ENCODE results near the gene ADAM8. TPM values are rescaled to one million over a fixed set of nuclear protein-coding genes. Genes with fewer than 3 reads are reported as not detected.

Gene ADAM8
- total RNA-seq, 1 donor from 2014 or later, result 1.6 TPM

DNA sequence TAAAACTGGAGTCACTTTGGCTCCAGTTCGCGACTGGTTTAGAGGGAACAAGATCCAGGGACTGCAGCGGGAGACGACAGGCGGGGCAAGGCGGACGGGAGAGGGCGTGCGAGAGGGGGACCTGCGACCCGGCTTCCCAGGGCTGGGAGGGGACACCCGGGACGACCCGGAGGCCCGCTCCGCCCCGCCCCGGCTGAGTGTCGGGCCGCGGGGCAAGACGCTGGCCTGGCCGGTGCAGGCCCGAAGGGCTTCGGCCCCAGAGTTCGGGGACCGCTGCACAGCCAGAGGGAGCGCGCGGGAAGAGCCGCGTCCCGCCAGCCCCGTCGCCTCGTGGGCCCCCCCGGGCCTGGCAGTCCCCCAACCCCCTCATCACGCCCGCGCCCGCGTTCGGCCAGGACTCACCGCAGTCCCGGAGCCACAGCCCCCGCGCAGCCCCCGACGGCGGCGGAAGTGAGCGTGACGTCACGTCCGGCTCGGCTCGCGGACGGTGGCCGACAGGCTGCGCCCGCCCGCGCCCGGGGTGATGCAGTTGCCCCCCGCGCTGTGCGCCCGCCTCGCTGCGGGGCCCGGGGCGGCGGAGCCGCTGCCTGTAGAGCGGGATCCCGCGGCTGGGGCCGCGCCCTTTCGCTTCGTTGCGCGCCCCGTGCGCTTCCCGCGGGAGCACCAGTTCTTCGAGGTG, 31.9 kb upstream of the ADAM8 start, which contains the start of the genes TUBGCP2 and ZNF511:
Gene TUBGCP2, minus strand, starts transcription at position 452 of the 679 bp plus-strand sequence. CDS start 5,931 bp downstream, outside the sequence.
Gene ZNF511, plus strand, starts transcription at position 494 of the 679 bp plus-strand sequence. Its CDS starts 30 bp downstream, at position 524.
- DNase-seq (ENCODE audit: low read depth), result peak; percentile 34

DNA sequence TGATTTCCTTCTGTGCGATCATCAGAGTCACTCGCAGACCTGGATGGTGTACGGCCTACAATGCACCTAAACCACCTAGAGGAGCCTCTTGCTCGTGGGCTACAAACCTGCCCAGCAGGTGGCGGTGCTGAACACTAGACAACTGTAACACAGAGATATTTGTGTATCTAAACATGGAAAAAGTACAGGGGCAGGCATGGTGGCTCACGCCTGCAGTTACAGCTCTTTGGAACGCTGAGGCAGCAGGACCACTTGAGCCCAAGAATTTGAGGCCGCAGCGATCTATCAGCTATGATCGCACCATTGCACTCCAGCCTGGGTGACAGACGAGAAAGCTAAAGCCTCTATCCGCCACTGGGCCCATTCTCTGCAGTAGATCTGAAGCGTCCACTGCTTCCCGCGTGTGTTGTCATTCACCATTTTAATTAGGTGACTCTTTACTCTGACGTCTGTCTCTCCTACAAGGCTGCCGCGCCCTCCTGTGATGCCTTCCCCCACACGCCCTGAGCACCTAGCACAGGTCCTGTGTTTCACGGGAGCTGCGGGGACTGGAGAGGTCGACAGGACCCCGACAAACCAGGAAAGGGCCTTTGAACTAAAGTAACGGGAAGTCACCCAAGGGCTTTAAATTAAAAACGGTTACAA, 31.2 kb upstream of the ADAM8 start:
- DNase-seq (ENCODE audit: low read depth), result peak; percentile 81

DNA sequence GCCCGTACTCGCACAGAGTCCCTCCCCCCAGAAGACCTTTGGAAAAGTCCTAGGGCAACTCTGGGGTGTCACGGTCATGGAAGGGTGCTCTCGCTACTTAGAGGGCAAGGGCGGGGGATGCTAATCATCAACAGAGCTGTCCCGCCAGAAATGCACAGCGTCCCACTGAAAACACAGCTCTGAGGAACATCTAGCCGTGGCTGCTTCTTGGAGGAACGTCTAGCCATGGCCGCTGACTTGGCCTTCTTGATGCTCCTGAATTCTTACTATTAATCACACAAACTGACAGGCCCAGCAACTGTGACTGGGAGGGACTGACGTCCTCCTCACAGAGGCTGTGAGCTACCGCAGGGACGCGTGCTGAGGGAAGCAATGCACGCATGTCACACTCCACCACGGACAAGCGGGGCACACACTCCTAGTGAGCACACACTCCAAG, 30.3 kb upstream of the ADAM8 start:
- DNase-seq (ENCODE audit: low read depth), result peak; percentile 63

DNA sequence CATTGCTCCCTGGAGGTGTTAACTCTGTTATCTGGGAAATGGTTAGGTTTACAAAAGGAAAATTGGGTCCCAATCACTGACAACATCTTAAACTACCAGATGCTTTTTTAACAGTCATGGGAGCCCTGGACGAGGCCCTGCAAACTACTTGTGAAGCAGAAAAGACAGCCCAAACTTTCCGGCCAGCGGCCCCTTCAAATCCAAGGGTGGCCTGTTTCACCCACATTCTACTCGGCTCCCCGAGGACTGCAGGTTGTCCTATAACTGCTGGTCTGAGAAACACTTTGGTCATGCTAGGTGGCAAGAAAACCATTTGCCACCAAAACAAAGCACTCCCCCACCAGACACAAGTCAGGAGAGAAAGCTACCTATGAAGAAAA, 29.4 kb upstream of the ADAM8 start:
- no peak for DNase-seq (ENCODE audit: low read depth)

DNA sequence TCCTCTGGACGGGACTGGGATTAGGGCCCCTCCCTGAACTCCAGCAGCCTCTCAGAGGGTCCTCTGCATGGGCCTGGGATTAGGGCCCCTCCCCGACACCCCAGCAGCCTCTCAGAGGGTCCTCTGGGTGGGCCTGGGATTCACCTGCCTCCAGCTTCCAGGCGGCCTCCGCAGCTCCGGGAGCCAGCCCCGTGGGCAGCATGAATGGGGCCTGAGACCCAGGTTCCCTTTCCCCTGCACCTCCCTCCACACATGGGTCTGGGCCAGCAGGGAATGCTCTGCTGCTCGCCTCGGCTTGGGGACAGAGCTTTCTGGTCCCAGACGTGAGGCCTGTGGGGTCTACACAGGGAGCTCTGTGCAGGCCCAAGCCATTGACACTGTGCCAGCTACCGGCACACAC, 26.5 kb upstream of the ADAM8 start:
- no peak for DNase-seq (ENCODE audit: low read depth)

DNA sequence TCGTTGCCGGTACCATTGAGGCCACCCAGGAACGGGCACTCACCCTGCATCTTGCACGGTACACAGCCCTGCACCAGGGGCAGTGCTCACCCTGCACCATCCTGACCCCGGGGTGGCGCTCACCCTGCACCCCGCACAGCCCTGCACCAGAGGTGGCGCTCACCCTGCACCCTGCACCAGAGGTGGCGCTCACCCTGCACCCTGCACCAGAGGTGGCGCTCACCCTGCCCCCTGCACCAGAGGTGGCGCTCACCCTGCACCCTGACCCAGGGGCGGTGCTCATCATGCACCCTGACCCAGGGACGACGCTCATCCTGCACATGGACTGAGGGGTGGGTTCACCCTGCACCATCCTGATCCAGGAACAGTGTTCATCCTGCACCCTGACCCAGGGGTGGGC, 25.6 kb upstream of the ADAM8 start:
- DNase-seq (ENCODE audit: low read depth), result no peak

DNA sequence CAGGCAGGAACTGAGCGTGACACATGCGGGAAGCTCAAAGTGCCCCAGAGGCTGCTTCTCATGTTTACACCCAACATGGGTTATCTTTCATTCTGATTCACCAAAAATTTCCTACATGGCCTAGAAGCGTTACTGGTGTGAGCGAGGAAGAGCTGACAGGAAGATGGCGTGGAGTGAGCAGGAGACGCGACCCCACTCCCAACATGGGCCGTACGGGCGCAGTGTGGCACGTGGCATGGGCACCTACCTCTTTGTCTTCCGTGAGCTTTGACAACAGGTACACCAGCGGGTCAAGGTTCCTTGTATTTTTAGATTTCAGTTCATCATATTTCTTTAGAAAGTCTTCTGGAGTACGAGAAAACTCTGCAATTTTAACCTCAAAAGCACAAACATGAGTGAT, 23.1 kb upstream of the ADAM8 start:
- DNase-seq (ENCODE audit: low read depth), result no peak

DNA sequence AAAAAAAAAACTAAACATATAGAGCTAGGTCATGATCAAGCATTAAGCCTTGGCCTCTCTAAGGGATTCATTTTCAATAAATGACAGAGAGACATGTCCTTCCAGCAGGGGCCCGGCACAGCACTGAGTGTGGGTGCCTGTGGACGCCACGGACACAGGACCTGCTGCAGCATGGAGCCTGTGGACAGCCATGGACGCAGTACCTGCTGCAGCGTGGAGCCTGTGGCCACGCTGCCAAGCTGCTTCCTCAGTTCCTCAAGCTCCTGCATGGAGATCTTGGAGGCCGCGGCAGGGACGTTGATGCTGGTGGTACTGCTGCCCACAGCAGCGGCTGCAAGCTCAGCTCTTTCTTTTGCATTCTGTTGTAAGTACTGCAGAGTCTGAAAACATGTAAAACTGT, 22.6 kb upstream of the ADAM8 start:
- no peak for DNase-seq (ENCODE audit: low read depth)

DNA sequence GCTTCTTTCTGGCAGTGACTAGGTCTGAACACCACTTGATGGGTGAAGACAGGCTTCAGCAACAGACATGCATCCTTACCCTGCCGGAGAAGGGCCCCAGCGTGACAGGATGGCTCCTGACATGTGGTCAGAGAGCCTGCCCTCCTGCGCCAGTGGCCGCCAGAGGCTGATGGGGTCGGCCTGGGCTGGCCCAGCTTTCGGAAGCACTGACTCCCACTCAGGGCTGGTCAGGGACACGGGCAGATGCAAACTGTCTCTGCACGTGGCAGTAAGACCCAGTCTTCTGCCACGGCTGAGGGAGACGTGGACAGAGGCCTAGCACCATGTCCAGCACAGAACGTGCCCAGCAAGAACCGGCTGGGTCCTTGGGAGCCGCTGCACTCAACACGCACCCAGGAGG, 21.8 kb upstream of the ADAM8 start:
- DNase-seq (ENCODE audit: low read depth), result no peak

DNA sequence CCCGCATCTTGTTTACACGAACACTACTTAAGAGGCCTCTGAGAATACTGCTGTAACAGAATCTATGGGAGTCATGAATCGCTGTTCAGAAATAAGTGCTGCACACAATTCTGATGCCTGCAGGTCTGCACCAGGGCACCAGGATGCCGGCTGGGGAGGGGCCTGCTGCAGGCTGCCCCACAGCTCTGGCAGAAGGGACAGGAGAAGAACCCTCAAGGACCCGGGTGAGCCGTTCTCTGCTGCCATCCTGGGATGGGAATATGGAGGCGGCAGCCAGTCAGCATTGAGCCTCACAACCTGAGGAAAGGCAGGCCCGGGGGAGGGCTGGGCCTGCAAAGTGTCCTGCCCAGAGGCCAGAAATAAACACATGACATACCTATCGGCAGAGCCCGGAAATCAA, 20.8 kb upstream of the ADAM8 start:
- DNase-seq (ENCODE audit: low read depth), result no peak

DNA sequence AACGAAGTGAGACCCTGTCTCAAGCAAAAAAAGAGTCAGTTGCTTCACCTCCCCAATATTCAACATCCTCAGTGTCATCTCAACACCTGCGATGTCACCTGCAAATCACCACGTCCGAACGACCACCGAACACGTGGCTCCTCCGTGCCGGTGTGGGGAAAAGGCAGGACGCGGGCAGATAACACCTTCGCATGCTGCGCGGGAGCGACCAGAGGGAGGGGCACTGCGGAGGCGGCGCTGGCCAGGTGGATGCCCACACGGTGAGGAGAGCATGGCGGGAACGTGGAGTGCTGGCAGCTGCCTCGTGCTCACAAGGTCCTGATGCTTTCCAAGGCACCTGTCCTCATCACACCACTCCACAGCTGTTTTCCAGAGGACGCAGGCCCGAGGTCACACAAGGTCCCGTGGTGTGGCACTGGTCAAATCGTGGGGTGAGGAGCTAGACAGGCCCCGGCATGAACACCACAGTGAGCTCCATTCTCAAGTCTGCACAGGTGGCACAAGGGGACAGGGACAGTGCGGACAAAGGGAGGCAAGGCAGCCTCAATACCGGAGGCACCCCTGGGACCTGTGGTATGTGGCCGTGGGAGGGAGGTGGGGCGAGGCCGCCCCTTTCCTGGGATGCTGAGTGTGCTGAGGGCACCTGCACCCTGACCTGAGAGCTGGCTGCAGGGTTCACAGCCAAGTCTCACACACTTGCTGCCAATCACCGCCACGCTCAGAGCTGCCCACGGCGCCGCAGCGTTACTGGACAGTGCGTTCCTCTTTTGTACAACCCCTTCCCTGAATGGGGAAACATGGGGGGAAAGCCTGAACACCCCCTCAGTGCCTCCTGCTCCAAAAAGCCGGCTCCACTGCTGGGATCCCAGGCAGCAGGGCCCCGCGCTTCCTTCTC, 19.0 kb upstream of the ADAM8 start:
- no peak for DNase-seq (ENCODE audit: low read depth)

DNA sequence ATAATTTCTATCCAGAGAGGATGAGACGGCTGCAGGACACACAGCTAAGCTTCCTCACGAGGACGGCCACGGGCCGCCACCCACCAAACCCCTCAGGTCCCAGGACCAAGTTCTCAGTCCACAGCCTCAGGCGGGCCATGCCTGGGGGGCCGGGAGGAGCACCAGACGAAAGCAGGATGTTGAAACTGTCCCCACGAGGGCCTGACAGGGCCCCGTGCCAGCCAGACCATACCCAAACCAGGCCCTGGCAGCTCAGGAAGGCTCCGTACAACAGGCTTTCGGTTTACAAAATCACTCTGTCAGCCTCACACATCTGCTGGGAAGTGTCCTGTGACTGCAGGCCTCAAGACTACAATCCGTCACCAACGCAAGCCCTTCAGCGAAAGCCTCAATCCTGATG, 17.5 kb upstream of the ADAM8 start:
- no peak for DNase-seq (ENCODE audit: low read depth)

DNA sequence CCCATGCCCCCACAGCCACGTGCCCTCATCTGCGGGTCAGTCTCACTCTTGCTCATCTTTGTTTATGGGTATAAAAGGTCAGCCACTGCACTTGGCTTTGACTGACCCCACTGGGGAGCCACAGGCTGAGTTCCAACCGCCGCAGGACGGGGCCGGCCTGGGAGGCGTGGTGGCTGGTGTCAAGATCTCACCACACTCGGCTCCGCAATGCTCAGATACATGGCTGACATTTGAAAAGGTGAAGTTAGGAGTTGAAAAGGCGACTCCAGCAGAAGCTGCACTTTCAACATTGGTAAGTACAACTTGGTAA, 17.1 kb upstream of the ADAM8 start:
- DNase-seq (ENCODE audit: low read depth), result no peak

DNA sequence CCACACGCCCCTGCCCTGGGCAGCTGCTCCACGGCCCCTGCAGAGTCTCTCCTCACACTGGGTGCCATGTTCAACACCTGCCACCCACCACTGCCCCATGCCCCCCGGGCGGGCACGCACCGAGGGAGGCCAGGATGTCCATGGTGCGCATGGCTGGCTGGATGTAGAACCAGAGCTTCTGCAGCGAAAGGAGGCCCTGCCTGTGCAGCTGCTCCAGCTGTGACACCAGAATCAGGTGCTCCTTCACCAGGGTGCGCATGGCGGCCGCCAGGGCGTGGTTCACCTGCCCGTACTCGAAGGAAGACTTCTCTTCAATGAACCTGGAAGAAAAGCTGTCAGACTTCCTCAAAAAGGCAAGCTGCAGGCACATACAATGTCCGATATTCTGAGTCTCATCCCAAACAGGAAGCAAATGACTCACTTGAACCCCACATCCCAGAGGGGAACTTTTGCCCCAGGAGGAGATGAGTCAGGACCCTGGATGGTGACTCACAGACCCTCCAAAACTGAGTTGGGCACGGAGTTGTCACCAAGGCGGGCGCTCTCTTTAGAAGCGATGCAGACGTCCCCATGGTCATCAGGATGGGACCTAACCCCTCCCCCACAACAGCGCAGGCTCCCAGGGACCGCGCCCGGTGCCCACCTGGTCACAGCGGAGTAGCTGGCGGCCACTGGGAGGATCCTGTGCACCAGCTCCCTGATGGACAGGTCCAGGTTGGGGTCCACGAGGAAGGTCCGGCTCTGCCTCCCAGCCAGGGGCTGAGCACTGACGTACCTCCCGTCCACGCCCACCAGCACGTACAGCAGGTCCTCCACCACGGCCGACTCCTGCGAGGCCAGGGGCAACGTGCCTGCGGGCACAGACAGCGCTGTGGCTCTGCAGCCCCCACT, 16.5 kb upstream of the ADAM8 start:
- DNase-seq (ENCODE audit: low read depth), result peak; percentile 46

DNA sequence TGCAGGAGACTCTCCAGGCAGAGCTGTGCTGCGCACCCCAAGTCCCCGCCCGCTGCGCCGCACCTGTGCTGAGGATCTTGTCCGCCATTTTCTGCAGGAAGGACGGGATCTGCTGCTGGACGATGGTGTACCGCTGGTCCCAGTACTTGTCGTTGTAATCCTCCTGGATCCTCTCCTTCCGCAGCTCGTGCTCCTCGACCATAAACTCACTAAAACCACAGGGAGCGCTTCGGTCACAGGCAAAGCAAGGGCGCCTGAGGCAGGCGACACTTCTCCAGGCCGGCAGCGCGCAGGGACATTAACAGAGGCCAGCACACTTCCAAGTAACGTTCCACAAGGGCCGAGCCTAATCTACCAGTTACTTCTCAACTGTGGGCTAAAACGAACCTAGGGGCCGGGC, 13.1 kb upstream of the ADAM8 start:
- DNase-seq (ENCODE audit: low read depth), result no peak

DNA sequence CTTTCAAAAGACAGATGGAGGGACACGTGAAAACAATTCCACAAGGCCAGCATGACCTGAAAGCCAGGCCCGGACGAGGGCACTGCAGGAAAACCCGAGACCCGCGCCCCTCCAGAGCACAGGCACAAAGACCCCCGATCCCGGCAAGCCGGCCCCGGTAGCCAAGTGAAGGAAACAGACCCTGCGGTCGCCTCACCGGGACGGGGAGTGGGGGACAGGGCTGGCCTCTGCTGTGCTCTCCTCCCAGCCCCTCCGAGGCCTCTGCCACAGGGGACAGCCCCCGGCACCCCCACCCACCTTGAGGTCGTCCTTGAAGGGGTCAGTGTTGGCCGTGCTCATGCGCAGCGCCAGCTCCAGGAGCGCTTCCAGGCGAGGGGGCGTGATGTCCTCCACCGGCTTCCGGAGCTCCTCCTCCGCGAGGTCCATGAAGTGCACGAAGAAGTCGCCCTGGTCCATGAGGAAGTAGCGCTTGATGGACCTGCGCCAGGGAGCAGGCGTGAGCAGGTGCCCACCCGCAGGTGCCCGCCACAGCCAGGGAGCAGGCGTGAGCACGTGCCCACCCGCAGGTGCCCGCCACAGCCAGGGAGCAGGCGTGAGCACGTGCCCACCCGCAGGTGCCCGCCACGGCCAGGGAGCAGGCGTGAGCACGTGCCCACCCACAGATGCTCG, 11.3 kb upstream of the ADAM8 start:
- no peak for DNase-seq (ENCODE audit: low read depth)

DNA sequence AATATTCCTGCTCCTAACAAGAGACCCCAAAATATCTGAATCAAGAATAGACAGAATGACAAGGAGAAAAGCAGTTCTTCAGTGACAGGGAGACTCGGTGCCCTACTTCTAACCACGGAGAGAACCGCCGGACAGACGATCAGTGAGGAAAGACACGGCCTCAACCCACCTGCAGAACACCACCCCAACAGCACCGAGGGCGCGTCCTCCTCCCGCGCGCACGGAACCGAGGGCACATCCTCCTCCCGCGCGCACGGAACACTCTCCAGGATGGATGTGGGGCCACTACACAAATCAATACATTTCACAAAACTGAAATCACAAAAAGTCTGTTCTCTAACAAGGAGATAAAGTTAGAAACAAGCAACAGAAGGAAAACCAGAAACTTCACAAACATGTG, 9.7 kb upstream of the ADAM8 start:
- DNase-seq (ENCODE audit: low read depth), result no peak

DNA sequence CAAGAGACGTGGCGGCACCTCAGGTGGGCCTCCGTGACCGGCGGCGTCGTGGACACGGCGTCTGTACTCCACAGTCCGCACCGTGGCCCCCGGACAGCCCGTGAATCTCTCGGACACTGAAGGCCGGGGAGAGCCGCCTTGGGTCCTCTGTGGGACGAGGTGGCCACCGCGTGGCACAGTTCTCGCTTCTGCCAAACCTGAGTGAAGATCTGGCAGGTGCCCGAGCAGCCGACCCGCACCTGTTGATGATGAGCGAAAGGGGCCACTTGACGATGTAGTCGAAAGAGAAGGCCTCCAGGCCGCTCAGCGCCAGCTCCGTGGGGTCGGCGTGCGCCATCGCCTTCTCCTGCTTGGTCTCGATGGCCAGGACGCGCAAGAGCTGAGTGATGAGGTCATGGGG, 8.5 kb upstream of the ADAM8 start:
- no peak for DNase-seq (ENCODE audit: low read depth)

DNA sequence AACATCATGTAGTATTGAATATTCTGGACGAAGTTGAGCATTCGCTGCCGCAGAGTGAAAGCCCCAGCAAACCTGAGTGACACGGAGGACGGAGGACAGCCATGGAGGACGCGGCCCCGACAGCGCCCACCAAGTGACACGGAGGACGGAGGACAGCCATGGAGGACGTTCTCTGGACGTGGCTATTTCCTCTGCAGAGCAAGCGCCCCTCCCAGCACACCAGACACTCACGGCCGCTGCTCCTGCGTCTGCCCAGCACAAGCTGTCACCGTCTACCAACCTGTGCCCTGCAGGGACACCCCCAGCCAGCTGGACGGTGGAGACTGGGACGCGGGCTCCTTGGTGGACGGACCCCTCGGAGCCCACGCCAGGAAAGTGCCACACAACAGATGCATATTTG, 7.3 kb upstream of the ADAM8 start:
- no peak for DNase-seq (ENCODE audit: low read depth)

DNA sequence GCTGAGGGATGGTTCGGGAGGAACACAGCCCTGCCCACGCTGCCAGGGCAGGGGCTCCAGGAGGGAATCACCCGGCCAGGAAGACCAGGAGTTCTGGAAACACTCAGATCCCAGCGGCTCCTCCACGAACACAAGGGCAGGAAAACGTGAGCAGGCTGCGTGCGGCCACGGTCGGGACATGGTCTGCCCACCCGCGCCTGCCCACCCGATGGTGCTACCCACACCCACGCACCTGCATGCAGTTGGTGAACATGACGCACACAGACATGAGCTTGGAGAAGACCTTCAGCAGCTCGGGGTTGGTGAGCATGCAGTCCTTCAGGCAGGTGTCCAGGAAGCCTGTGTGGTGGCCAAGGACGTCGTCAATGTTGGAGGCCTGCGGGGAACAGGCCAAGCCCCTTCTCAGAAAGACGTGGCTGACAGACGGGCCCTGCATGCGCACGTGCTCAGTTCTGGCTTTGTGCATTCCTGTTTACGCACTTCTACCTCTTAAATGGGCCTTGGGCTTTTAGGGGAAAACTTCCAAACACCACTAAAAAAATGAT, 6.2 kb upstream of the ADAM8 start:
- DNase-seq (ENCODE audit: low read depth), result no peak

Data from renal cortical epithelial cell (primary cell).